NCI-H345 treated with DMSO at 0.1 percent for 48 hours (cell line): ENCODE measurements around the gene RAP1GAP2.

ENCODE experiments used
- DNase-seq: peaks from one replicate; lab custom pipeline; 2025; ENCODE audit not compliant: unreplicated experiment; lab: John Stamatoyannopoulos, UW

Gene RAP1GAP2

DNA sequence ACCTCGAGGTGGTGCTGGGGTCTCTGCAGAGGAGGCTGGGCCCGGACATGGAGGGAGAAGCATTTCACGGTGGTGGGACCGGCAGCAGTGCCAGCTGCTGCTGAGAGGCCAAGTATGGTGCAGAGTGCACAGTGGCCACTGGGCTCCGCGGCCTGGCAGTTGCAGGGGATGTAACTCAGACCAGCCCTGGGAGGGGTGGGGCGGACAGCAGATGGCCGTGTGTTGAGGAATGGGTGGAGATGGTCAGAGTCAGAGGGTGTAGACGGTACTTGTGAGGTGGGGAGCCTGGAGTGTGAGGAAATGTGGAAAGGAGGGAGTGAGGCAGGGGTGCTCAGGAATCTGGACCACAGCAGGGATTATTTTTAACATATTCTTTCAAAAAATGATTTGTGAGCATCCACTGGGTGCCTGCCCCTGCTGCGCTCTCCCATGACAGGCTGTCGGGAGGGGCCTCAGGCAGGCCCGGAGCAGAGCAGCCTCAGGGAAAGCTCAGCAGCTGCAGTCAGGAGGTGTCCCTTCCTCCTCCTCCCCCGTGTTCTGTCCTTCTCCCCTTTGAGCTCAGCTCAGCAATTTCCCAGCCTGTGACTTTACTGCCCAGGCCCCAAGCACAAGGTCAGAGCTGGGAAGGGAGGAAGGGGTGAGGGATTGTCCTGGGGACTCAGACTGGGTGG, 113.1 kb downstream of the RAP1GAP2 start:
- no peak for DNase-seq

- DNase-seq: no peak
These were observed 113.6 kb downstream of the RAP1GAP2 start for GRCh38 chr17:2909846-2910234.

DNA sequence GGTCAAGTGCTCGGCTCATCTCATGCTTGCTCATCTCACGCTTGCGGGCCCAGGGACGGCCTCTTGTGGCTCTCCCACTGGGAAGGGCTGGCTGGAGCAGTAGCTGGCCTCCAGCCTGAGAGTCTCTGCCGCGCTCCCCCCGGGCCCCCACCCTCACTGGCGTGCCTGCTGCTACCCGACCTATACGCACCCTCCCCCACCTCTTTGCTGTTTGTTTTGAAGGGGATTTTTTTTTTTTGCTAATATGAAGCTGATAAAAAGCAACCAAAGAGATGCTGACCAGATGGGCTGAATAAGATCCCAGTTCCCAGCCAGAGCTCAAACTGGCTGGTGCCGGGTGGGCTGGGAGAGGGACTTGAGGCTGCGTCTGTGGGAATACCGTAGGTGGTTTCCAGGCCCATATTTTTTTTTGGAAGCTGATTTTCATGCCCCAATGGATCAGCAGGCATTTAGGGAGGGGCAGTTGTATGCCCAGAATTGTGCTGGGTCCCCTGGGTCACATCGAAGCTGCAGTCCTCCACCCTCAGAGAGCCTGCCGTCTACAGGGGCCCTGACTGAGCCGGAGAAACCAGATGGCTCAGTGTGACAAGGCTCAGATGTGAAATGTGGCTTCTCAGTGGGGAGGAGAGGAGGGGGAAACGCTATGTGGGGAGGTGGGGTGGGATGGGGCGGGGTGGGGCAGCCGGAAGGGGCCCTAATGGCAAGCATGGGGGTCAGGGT, 115.0 kb downstream of the RAP1GAP2 start:
- DNase-seq: no peak

- no peak for DNase-seq
These were observed 115.5 kb downstream of the RAP1GAP2 start for GRCh38 chr17:2911755-2912111.

GRCh38 chr17:2912754-2913153, 116.5 kb downstream of the RAP1GAP2 start:
- no peak for DNase-seq

GRCh38 chr17:2916461-2916860, 120.2 kb downstream of the RAP1GAP2 start:
- no peak for DNase-seq

GRCh38 chr17:2921443-2921842, 125.2 kb downstream of the RAP1GAP2 start:
- no peak for DNase-seq

DNA sequence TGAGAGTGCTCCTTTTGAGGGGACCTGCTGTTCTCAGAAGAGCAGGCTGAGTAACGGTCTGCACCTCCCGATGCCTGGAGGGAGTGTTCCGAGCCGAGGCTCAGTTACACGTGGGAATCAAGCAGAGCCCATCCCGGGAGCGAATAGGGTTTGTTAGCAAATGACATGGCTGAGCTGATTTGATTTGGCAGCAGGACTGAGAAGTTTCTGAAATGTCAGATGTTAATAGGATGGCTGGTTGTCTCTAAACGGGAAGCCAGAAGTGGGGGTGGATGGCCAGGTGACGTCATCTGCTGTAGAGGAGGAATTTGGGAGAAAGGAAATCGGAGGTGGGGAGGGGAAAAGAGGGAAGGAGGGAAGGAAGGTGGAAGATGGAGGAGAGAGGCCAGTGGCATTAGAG, 128.0 kb downstream of the RAP1GAP2 start:
- no peak for DNase-seq

DNA sequence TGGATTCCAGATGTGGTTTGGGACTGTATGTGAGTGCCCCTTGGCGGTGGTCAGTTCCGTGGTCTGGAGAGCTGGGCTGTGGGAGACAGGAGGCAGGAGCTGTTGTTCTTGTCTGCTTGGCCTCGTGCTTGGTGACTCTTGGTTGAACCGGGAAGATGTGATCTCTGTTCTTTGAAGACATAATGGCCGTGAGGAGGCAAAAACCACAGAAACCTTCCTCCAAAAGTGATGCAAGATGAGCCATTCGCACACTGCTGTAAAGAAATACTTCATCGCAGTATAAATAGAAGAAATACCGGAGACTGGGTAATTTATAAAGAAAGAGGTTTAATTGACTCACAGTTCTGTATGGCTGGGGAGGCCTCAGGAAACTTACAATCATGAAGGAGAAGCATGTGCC, 128.8 kb downstream of the RAP1GAP2 start:
- DNase-seq: no peak

- DNase-seq: no peak
These were observed 129.9 kb downstream of the RAP1GAP2 start for GRCh38 chr17:2926019-2926650.

DNA sequence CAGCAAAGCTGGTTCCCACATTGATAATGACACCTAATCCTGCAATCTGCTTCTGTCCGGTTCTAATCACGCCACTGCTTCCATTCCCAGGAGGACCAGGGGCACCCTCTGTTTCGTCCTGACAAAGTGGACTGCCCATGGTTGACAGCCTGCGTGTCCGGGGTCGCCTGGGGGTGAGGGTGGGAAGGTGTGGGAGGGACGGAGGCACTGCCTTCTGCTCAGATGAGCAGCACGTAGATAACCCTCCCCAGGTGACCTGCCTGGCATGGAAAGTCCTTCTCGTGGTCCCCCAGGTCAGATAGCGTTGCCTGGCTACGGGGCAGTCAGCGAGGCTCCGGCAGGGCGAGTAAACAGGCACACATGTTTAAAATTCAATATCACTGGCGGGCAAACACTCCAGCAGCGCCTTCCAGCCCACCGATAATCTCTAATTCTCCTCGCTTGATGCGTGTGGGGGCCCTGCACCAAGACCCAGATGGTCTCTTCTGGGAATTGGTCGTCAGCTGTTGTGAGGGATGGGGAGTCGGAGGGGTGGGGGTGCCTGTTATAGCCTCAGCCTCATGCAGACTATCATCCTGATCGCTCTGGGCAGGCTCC, 132.2 kb downstream of the RAP1GAP2 start:
- no peak for DNase-seq

- DNase-seq: no peak
These were observed 133.8 kb downstream of the RAP1GAP2 start for GRCh38 chr17:2929881-2930533.

- DNase-seq: no peak
These were observed 135.6 kb downstream of the RAP1GAP2 start for GRCh38 chr17:2931876-2932275.

GRCh38 chr17:2932946-2933345, 136.7 kb downstream of the RAP1GAP2 start:
- DNase-seq: no peak

GRCh38 chr17:2933606-2934005, 137.4 kb downstream of the RAP1GAP2 start:
- no peak for DNase-seq

GRCh38 chr17:2935632-2936031, 139.4 kb downstream of the RAP1GAP2 start:
- no peak for DNase-seq

- DNase-seq: no peak
These were observed 140.1 kb downstream of the RAP1GAP2 start for GRCh38 chr17:2936351-2936750.

GRCh38 chr17:2936771-2937321, 140.6 kb downstream of the RAP1GAP2 start:
- no peak for DNase-seq

DNA sequence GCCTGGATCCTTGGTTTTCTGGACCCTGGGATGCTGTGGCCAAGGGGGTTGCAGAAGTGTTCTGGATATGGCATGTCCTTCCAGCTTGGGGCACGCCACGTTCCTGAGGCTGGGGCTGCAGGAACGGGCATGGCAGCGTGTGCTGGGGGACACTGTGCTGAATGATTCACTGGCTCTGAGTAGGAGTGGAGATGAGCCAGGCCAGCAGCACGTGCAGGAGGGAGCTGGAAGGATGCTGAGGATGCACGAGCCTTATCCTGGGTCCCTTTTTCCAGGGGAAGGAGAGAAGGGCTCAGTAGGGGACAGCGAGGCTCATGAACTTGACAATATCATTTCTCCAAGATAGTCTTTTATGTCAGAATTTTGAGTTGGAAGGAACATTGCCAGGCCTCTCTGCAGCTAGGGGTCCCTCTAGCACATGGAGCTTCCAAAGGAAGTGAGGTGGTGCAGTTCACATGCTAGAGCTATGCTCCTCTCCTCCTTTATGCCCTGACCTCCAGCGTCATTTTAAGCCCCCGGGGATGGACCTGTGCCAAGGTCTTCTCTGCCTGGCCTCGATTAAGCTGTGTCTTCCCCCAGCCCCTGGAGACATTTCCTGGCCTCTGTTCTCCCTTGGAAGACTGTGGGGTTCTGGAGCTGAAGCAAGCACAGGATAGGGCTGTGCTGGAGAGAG, 141.2 kb downstream of the RAP1GAP2 start:
- no peak for DNase-seq

DNA sequence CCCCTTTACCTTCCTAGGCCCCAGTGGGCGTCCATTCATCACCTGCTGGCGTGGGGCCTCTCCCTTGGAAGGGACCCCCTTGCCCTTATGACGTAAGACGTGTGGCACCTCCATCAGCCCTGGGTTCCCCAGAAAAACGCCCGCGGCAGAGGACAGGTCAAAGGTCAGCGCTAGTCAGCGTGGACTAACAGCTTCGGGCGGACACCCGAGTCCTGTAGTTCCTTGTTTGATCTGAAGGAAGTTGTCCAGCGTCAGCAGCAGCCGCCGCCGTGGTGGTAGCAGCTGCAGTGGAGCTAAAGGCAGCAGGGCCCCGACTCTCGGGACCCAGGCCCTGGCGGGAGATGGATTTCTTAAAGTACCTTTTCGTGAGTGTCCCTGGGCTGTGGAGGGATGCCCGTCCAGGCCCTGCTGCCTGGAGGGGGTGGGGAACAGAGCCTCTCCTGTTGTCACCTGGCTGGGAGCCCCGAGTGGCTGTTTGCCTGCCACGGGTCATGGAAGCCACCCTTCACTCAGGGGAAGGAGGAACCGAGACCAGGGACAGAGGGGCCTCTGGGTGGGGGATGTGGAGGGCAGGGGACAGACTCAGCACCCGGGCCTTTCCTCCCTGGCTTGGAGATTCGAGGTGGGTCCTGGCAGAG, 143.6 kb downstream of the RAP1GAP2 start:
- no peak for DNase-seq
